ENCODE measurements around the gene CMTR1. TPM values are rescaled to one million over a fixed set of nuclear protein-coding genes. Genes with fewer than 3 reads are reported as not detected.
A peak's percentile ranks its signal among the peaks of the same experiment; 100 is the strongest.
"Not testable (repeated sequence)": the region's sequence is repeated elsewhere in the genome, so short reads cannot be mapped to it uniquely, and the experiment has no call there.

The CMTR1 gene
- total and polyA plus RNA-seq, 12 donors, result 13.1 to 37.0 (median 33.1) TPM

- TF ChIP-seq, protein P1, sequence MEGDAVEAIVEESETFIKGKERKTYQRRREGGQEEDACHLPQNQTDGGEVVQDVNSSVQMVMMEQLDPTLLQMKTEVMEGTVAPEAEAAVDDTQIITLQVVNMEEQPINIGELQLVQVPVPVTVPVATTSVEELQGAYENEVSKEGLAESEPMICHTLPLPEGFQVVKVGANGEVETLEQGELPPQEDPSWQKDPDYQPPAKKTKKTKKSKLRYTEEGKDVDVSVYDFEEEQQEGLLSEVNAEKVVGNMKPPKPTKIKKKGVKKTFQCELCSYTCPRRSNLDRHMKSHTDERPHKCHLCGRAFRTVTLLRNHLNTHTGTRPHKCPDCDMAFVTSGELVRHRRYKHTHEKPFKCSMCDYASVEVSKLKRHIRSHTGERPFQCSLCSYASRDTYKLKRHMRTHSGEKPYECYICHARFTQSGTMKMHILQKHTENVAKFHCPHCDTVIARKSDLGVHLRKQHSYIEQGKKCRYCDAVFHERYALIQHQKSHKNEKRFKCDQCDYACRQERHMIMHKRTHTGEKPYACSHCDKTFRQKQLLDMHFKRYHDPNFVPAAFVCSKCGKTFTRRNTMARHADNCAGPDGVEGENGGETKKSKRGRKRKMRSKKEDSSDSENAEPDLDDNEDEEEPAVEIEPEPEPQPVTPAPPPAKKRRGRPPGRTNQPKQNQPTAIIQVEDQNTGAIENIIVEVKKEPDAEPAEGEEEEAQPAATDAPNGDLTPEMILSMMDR (IDR thresholded peaks at IDR 0.05), result no peak
- intact Hi-C loops (cut with DNase I), result no loop called here
- no peaks in the 10 kb centered on the region for H3K27me3 ChIP-seq
- H3K9me3 ChIP-seq, result no peaks in the 10 kb centered on the region
- H3K36me3 ChIP-seq, result peaks cover 0 to 8% (median 0%) of the 10 kb centered on the region in 9 donors
- H3K4me1 ChIP-seq, result peaks cover 0 to 8% (median 0%) of the 10 kb centered on the region in 9 donors
- ATAC-seq, result no peak
- H3K4me3 ChIP-seq, result no peak overlapping the region
- DNase-seq, result no peak
- no peak overlapping the region for H3K27ac ChIP-seq
Observed at GRCh38 chr6:37399131-37399530, 33.9 kb upstream of the CMTR1 start.

- Histone ChIP-seq H3K4me1 (peaks cover 0 to 8% (median 0%) of the 10 kb centered on the region in 9 donors), H3K27ac (no peak overlapping the region), H3K4me3 (no peak overlapping the region), H3K27me3 (no peaks in the 10 kb centered on the region), H3K9me3 (no peaks in the 10 kb centered on the region), H3K36me3 (peaks cover 0 to 4% (median 0%) of the 10 kb centered on the region in 9 donors)
- ATAC-seq, result no peak
- TF ChIP-seq, protein P1 (IDR thresholded peaks at IDR 0.05), result no peak
- no peak for DNase-seq
- intact Hi-C loops (cut with DNase I), result no loop called here
- 56 to 65% methylated on average over 4 of the region's 4 CpGs for WGBS, 2 donors
Observed at GRCh38 chr6:37399795-37400490, 33.1 kb upstream of the CMTR1 start.

DNA sequence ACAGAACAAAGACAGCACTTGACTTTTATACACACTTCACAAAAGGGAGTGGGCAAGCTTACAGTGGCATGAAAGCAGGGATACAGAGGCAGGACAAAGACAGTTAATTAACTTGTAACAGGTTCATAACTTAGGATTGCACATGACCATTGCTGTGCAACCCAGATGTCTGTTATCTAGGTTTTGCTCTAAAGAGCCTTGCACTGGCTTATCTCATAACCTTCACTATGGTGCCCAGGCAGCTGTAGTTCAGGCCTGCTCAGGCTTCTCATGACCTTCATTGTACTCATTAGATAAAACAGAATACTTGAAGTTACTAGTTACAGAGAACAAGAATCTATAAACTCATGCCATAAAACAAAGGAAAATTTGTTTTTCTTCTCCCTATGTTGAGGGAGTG, 31.4 kb upstream of the CMTR1 start:
- peak overlapping the region in 1 of 10 donors; percentile 49 for H3K27ac ChIP-seq
- H3K27me3 ChIP-seq; H3K4me1 ChIP-seq; DNase-seq; intact Hi-C loops (cut with DNase I); H3K9me3 ChIP-seq; H3K4me3 ChIP-seq; ATAC-seq; H3K36me3 ChIP-seq: not testable (repeated sequence)

GRCh38 chr6:37406726-37407341, 26.2 kb upstream of the CMTR1 start:
- no peak for ATAC-seq
- Histone ChIP-seq H3K4me3 (no peak overlapping the region), H3K36me3 (no peaks in the 10 kb centered on the region), H3K4me1 (peaks cover 0 to 4% (median 0%) of the 10 kb centered on the region in 9 donors), H3K27me3 (no peaks in the 10 kb centered on the region), H3K27ac (no peak overlapping the region), H3K9me3 (no peaks in the 10 kb centered on the region)
- DNase-seq, result no peak
- 53 to 56% methylated on average over 3 of the region's 3 CpGs for WGBS, 2 donors
- TF ChIP-seq, protein P1 (IDR thresholded peaks at IDR 0.05), result no peak
- intact Hi-C loops (cut with DNase I), result no loop called here

DNA sequence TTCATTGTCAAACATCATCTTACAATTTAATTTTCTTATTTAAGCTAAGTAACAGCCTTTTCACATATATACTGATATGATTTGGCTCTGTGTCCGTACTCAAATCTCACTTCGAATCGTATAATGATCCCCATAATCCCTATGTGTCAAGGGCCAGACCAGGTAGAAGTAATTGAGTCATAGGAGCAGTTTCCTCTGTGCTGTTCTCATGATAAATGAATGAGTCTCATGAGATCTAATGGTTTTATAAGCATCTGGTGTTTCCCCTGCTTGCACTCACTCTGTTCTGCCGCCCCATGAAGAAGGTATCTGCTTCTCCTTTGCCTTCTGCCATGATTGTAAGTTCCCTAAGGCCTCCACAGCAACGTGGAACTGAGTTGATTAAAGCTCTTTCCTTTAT, 25.1 kb upstream of the CMTR1 start:
- 76 to 78% methylated on average over 5 of the region's 5 CpGs for WGBS, 2 donors

More for the DNA sequence above, 25.1 kb upstream of the CMTR1 start:
- no peak overlapping the region for H3K27ac ChIP-seq
- no peak for ATAC-seq
- DNase-seq, result no peak
- TF ChIP-seq, protein P1 (IDR thresholded peaks at IDR 0.05), result no peak
- H3K36me3 ChIP-seq, result no peaks in the 10 kb centered on the region
- no peaks in the 10 kb centered on the region for H3K4me1 ChIP-seq
- intact Hi-C loops (cut with DNase I), result no loop called here
- no peak overlapping the region for H3K4me3 ChIP-seq
- no peaks in the 10 kb centered on the region for H3K9me3 ChIP-seq
- H3K27me3 ChIP-seq, result no peaks in the 10 kb centered on the region

Measured in heart right ventricle (tissue), 16 donors.